Measurements from ENCODE around the gene MUC5AC.
"Not testable (repeated sequence)": the region's sequence is repeated elsewhere in the genome, so short reads cannot be mapped to it uniquely, and the experiment has no call there.

Gene MUC5AC

DNA sequence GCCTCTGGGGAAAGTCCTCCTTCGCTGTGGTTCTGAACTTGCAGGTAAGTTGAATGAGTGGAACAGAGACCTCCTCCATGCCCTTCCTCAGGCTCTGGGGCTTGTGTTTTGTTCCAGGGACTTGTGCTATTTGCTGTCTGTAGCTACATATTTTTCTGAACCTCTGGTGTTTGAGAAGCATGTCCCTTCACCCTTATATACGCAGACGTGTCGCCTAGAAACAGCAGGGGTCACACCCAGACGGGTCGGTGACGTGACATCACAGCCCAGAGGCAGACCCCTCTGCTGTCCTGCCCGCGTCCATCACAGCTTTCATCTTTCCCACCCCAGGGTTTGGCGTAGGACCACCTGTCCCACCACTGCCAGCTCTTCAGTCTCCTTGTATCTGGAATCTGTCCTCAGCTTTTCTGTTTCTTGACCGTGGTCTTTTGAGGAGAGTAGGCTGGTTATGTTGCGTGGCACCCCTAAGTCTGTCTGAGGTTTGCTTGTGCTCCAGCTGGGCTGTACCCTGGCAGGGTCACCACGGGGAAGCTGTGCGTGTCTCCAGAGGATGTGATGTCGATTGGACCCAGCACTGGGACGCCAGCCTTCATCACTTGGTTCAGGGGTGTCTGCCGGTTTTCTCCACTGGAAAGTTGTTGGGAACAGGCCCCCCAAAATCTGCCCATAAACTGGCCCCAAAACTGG lies 51.8 kb downstream of the MUC5AC start:
- no peak for DNase-seq

- no peak for DNase-seq
Measured at GRCh38 chr11:1211838-1212237, 54.1 kb downstream of the MUC5AC start.

DNA sequence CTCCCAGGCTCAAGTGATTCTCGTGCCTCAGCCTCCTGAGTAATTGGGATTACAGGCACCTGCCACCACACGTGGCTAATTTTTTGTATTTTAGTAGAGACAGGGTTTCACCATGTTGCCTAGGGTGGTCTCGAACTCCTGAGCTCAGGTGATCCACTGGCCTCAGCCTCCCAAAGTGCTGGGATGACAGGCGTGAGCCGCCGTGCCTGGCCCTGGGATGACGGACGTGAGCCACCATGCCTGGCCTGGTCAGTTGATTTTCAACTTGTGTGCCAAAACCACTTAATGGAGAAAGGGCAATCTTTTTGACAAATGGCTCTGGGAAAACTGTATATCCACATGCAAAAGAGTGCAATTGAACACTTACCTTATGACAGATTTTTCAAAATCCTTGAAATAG lies 58.1 kb downstream of the MUC5AC start:
- DNase-seq, result not testable (repeated sequence)

GRCh38 chr11:1217151-1217550 lies 59.4 kb downstream of the MUC5AC start:
- DNase-seq, result no peak

GRCh38 chr11:1218256-1218787 lies 60.6 kb downstream of the MUC5AC start:
- no peak for DNase-seq

DNA sequence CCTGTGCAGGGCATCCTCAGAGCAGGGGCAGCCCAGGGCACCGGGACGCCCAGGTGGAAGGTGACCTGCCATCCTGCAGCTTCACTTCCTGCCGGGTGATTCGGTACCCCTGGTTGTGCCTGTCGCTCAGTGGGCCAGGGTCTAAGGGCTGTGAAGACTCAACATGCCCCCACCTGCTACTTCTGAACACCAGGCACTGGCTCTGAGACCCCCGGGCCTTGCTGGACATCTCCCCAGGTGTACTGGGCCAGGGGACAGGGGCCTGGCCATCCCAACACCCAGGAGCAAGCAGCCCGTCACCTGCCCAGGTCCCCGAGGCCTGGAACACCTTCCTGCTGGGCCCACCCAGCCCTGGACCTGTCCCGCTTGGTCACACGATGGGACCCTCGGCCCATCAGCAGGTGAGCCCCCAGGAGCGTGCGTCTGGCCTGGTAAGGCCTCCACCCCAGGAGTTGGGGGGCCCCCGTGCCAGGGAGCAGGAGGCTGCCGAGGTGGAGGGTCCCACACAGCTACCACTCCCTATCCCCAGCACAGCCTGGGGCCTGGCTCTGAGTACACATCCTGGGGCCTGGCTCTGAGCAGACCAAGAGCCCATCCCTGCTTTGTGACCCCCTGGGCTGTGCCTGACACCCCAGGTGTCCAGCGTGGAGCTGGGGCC lies 61.2 kb downstream of the MUC5AC start:
- DNase-seq, result no peak

DNA sequence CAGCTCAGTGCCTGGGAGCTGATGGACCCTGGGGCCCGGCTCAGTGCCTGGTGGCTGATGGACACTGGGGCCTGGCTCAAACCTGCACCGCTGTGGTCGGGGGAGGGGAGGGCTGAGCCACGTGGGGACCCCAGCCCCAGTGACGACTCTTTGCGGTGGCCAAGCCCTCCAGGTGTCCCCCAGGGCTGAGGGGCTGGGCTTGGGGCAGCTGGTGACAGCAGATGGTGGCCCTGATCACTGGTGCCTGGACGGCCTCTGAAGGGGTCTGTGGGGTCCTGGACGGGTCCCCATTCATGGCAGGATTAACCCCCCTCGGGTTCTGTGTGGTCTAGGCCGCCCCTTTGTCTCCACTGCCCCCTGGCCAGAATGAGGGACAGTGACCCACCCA lies 61.7 kb downstream of the MUC5AC start:
- DNase-seq, result no peak

DNA sequence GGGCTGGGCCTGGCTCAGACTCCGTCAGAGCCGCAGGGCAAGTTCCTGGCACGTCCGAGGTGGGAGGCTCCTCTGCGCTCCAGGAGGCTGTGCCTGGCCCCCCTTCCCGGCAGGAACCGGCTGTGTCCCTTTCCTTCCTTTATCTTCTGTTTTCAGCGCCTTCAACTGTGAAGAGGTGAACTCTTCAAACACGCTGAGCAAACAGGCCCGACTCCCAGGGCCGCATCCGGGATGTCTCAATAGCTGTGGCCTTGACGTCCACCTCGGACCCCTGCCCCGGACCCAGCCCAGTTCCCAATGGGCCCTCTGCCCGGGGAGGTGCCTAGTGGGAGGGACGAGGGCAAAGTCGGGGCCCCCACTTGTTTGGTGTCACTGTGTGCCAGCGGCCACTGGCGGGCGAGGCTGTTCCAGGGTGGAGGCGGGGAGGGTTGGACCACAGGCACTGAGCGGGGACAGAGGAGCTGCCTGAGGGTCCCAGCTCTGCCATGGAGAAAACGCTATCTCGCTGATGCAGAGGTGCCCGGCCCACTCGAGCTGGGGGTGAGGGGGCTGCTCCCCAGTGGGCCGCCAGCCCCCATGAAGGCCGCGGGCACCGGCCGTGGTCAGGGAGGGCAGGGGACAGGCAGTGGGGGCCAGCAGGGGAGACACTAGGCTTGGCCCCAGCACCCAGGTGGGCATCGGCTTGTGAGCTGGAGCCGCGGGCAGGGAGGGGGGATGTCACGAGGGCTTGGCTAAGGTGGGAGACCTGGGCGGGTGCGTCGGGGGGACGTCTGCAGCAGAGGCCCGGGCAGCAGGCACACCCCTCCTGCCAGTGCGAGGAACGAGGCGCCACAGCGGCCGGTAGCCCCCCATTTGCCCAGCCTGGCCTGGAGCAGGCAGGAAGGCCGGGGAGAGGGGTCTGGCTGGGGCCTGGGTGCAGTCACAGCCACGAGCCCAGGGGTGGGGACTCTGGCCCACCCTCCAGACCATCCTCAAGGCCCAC lies 62.4 kb downstream of the MUC5AC start:
- no peak for DNase-seq

GRCh38 chr11:1220941-1221721 lies 63.4 kb downstream of the MUC5AC start:
- DNase-seq, result no peak

DNA sequence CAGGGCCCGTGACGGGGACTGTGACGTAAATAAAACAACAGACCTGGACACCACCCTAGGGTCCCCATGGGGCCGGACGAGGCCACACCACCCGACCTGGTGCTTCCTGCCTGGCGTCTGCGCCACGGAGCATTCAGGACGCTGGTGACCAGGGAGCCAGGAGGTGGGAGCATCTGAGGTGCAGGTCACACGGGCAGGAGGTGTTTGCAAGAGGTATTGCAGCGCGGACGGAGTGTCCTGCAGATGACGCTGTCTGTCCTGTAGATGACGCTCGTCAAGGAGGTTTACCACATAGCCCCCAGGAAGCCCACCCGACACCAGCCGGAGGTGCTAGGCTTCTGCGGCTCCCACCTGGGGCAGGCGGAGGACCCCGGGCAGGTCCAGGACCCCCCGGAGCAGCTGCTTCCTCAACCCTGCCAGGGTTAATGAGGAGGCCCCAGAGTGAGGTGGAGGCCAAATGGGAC lies 64.1 kb downstream of the MUC5AC start:
- no peak for DNase-seq

DNA sequence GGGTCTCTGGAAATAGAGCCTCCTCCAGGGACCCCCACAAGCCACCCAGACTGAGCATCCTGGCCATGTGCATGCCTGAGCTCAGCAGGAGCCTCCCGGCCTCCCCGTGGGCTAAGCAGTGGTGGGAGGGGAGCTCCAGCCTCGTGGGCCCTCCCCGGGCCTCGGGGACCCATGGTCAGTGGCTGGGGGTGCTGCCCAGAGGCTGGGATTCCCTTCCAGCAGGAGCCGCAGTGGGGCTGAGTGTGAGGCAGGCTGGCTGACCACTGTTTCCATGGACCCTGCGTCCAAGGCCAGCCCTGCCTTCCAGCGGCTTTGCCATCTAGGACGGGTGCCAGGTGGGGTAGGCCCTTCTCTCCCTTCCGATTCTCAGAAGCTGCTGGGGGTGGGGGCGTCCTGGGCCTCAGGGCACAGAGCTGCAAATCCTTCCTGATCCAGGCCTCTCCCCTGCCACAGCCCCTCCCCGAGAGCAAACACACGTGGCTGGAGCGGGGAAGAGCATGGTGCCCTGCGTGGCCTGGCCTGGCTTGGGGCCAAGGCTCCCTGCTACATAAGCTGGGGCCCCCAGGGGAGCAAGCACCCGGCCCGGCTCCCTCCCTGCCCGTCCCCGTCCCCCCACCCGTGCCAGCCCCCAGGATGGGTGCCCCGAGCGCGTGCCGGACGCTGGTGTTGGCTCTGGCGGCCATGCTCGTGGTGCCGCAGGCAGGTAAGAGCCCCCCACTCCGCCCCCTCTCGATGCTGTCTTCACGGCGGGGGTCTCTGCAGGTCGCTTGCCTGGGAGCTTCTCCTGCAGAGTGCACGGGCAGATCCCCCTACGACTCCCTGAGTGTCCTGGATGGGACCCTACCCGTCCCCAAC lies 65.0 kb downstream of the MUC5AC start, which contains the start of gene MUC5B:
Gene MUC5B (plus strand): TSS at position 576 of the 855 bp plus-strand sequence. CDS start 58 bp downstream, at position 634.
- DNase-seq, result no peak

DNA sequence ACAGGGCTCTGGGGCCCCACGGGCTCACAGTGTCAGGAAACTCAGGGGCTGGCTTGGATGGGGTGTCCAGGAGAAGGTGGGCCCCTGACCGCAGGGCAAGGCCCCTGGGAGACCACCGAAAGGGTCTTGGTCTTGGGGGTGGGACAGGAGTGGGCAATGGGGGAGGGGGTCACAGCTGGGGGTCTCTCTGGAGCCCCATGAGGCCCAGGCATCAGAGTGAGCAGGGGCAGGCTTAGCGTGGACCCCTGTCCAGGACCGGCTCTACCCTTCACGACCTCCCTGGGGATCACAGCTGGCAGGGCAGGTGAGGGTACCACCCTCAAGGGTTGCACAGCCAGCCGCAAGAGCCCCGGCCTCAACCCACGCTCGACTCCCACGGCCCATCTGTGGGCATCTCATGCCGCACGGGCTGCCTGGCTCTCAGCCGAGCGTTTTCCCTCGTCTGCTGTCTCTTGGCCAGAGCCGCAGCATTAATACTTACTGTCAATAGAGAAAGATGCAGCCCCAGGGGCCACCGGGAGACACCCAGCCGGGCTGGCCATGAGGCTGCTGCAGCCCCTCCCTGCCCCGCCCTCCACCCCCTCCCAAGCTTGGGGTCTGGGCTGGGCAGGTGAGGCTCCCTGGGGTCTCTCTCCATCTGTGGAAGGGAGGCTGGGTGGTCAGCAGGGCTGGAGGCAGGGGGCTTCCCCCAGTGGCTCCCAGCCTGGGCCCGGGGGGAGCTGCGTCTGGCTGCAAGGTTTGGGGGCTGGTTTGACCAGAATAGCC lies 65.8 kb downstream of the MUC5AC start:
- no peak for DNase-seq

- no peak for DNase-seq
Measured at GRCh38 chr11:1224111-1224490, 66.3 kb downstream of the MUC5AC start.

- no peak for DNase-seq
Measured at GRCh38 chr11:1224491-1225385, 67.0 kb downstream of the MUC5AC start.

DNA sequence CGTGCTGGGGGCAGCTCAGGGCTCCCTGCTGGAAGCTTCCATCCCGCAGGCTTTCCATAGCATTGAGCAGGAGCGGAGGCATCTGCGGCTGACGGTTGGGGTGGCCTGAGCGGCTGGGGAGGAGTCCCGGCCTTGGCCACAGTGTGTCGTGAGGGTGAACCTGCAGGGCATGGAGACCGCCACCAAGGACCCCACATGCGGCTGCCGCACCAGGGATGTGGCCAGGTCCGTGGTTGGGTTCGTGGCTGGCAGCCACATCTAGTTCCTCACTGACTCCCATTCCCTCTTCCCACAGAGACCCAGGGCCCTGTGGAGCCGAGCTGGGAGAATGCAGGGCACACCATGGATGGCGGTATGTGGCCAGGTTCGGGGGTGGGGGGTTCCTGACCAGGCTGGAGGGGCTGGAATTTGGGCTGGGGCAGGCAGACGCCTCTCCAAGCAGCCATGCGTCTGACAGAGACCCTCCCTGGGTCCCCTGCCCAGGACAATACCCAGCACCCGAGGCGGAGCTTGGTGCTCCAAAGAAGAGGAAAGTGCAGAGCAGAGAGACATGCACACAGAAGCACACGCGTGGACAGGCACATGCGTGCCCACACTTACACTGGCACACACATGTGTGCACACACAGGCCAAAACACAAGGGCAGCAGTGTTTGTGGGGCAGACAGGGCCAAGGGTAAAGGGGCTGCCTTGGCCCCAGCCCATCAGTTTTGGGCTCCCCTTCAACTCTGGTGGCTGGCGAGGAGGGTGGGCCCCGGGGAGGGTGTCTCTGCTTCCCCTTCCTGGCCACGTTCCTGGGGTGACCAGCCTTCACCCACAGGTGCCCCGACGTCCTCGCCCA lies 67.9 kb downstream of the MUC5AC start:
- no peak for DNase-seq

DNA sequence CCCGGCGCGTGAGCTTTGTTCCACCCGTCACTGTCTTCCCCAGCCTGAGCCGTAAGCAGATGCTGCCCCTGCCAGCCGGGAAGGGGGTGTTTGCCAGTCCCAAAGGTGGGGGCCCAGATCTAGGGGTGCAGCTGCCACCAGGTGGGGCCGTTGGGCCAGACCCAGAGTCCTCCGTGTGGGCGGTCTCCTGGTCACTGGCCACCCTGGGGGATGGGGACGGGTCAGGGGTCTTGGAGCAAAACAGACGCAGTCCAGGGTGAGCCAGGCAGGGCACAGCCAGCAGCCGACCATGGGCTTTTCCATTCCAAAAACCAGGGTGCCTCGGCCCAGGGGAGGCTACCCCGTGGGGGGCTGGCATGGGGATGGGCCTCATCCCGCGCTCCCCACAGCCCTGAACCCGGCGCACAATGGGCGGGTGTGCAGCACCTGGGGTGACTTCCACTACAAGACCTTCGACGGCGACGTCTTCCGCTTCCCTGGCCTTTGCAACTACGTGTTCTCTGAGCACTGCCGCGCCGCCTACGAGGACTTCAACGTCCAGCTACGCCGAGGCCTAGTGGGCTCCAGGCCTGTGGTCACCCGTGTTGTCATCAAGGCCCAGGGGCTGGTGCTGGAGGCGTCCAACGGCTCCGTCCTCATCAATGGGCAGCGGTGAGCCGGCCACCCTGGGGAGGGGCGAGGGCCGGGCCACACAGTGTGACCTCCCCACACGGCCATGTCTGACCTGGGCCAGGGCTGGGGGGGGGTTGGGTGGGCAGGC lies 68.7 kb downstream of the MUC5AC start:
- no peak for DNase-seq

GRCh38 chr11:1226986-1227550 lies 69.3 kb downstream of the MUC5AC start:
- no peak for DNase-seq
